ENCODE measurements around the gene HOMER1.
"Not testable (repeated sequence)": the region's sequence is repeated elsewhere in the genome, so short reads cannot be mapped to it uniquely, and the experiment has no call there.

HOMER1 gene

DNA sequence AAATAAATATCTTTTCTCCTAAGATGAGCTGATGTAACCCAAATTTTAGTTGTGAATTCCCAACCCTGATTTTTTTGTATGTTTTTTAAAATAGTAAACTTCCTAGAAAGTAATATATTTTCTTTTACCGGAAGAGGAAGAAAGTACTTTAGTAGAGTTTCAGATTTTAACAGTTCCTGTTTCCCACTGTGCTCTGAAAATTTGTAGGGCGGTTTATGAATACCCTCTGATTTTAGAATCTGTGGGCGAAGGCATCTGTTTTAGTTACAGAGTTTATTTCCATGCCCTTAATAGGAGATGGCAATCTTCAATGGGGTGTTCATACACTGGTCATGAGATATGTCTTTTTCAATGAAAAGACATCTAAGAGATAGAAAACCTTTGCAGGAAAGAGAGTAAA, 3.7 kb upstream of the HOMER1 start:
- DNase-seq, result no peak

GRCh38 chr5:79516986-79517385, 3.1 kb upstream of the HOMER1 start:
- DNase-seq, result no peak

- not testable (repeated sequence) for DNase-seq
Measured at GRCh38 chr5:79516331-79516730, 2.4 kb upstream of the HOMER1 start.

GRCh38 chr5:79514391-79515105, 614 bp upstream of the HOMER1 start:
- DNase-seq, result peak; percentile 22 to 93 (median 81)

DNA sequence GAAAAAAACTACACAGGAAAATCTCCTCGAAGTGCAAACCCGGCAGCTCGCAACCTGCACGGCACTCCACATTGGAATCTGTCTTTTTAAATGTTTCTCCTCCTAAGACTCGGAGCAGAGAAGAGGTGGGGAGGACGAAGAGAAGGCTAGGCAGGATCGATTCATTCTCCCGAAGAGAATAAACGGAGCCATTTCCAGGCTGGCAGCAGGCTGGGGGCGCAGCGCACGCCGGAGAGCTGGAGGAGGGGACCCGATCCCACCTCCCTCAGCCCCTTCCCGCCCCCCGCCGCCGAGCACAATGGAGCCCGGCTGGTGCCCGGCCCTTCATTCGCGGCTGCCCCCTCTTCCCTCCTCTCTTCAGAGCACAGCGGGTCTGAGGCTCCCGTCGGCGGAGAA, 628 bp downstream of the HOMER1 start:
- peak in 7 of 51 donors; percentile 24 to 63 (median 44) for DNase-seq

DNA sequence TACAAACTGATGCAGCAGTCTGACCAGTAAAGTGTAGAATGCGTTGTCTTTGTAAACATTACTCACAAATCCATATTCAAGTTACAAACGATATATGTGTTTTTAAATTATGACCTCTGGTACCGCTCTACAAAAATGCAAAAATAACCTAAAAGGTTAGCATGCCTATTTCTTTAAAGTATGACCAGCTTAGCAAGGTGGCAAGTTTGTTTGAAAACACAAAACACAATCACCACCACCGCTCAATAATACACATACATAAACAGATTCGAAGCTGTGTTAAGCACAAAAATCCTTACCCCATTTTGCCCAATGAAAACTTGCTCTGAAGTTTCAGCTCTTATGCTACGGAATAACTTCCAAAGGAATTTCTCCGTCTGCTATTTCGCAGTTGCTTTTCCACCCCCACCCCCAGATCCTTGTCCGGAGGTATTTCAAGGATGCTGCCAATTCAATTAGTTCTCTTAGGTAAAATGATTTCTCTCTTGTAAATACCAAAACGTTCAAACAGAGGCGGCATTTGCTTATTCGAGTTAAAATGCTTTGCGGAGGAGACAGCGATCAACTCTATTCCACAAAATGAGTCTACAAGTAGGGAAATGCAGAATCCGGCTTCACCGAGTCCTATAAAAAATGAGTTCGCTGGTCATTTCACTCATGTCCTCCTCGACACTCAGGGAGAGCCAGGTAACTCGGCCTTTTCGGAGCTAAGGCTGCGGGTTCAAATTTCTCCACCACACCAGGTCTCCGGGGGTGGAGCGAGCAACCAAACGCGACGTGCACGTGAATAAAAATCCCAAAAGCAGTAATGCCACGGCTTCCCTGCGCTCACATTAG, 1.2 kb downstream of the HOMER1 start:
- DNase-seq, result peak in 7 of 51 donors; percentile 2 to 59 (median 17)

DNA sequence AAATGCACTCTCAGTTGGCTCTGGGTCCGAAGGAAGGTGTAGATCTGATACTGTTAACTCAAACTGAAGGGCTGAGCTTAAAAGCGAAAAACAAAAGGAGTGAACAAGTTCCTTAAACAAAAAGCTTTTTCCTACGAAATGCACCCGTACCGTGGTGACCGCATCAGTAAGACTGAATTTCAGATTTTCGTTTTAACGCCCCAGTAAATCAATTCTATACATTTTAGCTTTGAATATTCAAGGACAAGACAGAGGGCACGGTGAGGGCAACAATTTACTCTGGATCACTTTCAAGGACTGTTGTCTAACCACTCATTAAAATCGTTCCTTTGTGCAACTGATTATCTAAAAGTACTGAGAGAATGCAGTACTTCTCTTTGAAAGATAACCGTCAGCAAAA, 1.9 kb downstream of the HOMER1 start:
- DNase-seq, result no peak

DNA sequence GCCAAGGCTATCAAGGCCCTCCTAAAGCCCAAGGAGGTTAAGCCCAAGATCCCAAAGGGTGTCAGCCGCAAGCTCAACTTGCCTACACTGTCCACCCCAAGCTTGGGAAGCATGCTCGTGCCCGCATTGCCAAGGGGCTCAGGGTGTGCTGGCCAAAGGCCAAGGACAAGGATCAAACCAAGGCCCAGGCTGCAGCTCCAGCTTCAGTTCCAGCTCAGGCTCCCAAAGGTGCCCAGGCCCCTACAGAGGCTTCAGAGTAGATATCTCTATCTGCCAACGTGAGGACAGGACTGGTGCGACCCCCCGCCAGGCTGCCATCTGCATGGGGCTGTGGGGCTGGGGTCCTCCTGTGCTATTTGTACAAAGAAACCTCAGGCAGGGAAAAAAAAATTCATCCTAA, 3.3 kb downstream of the HOMER1 start:
- DNase-seq, result no peak

DNA sequence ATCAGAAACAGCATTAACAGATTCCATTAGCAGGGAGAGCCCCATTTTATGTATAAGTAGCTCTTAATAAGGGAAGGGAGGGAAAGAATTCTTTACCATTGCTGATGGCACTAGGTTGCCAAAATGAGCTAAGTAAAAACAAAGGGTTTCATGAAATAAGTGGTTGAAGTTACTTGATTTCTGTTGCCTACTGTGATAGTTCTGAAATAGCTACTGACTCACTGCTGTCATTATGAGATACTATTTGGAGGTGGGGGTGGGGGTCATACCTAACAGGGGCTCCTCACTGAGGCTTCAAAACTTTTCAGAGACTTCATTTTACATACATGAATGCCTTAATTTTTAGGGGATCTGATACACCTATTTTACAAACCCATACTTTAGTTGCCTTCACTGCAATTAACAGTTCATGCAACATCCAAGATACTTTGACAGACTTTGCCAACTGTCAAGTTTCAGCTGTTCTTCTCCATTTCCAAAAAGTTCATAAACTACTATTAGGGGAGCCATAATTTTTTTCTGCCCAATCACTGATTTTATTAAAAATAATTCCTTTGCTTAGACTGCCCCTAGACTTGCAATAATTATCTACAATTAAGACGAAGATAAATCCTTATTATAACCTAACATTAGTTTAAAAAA, 4.6 kb downstream of the HOMER1 start:
- no peak for DNase-seq

GRCh38 chr5:79508794-79509193, 5.1 kb downstream of the HOMER1 start:
- no peak for DNase-seq

- peak in 1 of 51 donors; percentile 52 for DNase-seq
Measured at GRCh38 chr5:79508354-79508753, 5.6 kb downstream of the HOMER1 start.

GRCh38 chr5:79507251-79508205, 6.4 kb downstream of the HOMER1 start:
- no peak for DNase-seq

DNA sequence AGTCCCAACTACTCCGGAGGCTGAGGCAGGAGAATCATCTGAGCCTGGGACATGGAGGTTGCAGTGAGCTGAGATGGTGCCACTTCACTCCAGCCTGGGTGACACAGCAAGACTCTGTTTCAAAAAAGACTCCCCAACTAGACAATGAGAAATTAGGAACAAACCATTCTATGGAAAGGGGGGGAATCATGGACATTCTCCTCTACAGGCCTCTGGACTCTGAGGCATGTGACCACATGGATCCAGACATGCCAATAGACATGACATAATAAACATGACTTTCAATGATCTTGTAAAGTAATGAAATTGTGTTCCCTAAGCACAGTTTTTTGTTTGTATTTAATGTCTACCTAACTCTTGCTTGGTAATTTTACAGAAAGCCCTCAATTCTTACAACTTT, 8.8 kb downstream of the HOMER1 start:
- no peak for DNase-seq

DNA sequence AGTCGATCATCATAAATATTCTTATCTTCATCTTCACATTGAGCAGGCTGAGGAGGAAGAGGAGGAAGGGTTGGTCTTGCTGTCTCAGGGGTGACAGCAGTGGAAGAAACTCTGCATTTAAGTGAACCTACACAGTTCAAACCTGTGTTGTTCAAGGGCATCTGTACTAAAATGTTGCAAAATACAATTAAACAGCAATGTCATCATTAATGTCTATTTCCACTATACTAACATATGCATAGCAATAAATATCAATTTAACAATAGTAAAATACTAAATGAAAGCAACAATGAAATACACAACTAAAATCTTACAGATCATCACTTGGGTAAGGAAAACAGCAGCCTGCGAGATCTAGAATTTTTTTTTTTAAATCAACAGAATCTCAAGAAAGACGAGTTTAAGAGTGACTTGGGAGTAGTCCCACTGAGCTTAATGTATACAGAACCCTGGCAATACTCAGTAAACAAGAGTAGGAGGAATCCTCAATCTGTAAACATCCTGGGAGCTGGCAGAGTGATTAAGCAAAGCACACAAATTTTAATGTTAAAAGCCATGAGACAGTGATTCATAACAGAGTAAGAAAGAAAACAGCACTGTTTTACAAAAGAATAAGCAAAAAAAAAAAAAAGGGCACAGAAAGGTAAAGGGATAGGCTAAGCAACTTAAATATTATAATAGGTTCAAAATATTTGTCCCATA, 10.0 kb downstream of the HOMER1 start:
- no peak for DNase-seq

- no peak for DNase-seq
Measured at GRCh38 chr5:79499640-79500273, 14.2 kb downstream of the HOMER1 start.

GRCh38 chr5:79495311-79495710, 18.6 kb downstream of the HOMER1 start:
- no peak for DNase-seq

DNA sequence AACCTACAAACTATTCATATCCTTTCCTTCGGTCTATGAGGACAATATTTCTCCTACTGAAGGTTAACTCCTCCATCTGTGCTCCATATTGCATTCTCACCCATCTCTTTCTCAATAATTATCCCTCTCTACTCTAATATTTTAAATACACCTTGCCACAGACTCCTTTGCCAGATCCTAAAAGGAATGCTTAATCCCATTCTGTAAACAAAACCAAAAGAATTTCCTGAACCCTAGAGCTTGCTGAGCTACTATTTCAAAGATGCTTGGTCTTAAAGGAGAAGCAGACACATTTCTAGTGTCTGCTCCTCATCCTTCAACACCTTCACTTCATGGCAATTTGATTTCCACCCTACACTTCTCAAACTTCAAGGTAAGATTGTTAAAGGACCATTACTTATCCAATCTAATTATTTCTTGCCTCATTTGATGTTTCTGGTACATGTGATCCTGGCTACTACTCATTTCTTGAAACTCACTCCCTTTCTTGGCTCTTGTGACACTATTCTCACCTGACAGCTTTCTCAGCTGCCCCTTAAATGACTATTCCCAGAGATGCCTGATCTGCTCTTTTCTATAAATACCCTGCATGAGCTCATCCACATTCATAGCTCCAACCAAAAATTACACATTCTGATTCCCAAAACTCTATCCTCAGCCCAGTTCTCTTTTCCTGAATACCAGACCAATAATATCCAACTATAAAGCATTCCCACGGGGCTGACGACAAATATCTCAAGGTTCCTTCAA, 20.2 kb downstream of the HOMER1 start:
- DNase-seq, result no peak

DNA sequence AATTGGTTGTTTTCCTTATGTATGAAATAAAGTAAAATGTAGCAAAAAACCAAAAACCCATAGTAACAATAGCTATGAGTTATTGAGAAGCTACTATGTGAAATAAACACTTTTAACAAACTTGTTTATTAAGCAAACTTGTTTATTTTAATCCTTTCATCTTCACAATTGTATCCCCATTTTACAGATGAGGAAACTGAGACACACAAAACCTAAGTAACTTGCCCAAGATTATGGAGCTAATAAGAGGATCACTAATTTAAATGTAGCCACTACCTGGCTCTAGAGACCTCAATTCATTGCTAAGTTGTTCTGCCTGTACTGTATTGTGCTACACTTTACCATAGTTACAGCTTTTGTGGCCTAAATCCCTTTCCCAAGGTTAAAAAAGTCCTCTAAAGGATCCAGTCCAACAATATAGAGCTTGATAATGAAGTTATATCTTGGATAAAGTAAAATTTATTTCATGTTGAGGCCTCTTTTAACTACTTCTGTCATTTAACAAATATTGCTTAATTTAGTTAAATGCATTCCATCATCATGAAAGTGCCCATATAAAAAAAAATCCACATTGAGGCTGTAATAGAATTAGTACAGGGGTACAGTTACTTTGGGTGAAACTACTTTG, 22.1 kb downstream of the HOMER1 start:
- DNase-seq, result no peak

All from hypothalamus (tissue), 51 donors.